ENCODE results near the gene NCOA5.

Gene NCOA5

GRCh38 chr20:46089417-46090388, at the start of gene NCOA5:
TSS of gene NCOA5 (minus strand) at chr20:46089962. CDS start at chr20:46079424, 10,538 bp downstream.
- TF ChIP-seq CTCF (IDR thresholded peaks at IDR 0.05) (peak; percentile 68), ZFX (IDR thresholded peaks at IDR 0.05; ENCODE audit: borderline replicate concordance) (no peak)
- peak within 1 kb of the TSS; percentile 90 for H3K27ac ChIP-seq

- no peak overlapping the region for H3K27ac ChIP-seq
These were observed 49.6 kb upstream of the NCOA5 start for GRCh38 chr20:46139266-46139889.

GRCh38 chr20:46137816-46138215, 48.1 kb upstream of the NCOA5 start:
- no peak for TF ChIP-seq ZFX (IDR thresholded peaks at IDR 0.05; ENCODE audit: borderline replicate concordance)
- no peak for TF ChIP-seq CTCF (IDR thresholded peaks at IDR 0.05)
- H3K27ac ChIP-seq, result no peak overlapping the region

More at GRCh38 chr20:46139266-46139889, 49.6 kb upstream of the NCOA5 start:
- TF ChIP-seq CTCF (IDR thresholded peaks at IDR 0.05) (no peak), ZFX (IDR thresholded peaks at IDR 0.05; ENCODE audit: borderline replicate concordance) (no peak)

GRCh38 chr20:46135856-46136633, 46.3 kb upstream of the NCOA5 start:
- TF ChIP-seq CTCF (IDR thresholded peaks at IDR 0.05), result no peak
- no peak for TF ChIP-seq ZFX (IDR thresholded peaks at IDR 0.05; ENCODE audit: borderline replicate concordance)
- no peak overlapping the region for H3K27ac ChIP-seq

- TF ChIP-seq ZFX (IDR thresholded peaks at IDR 0.05; ENCODE audit: borderline replicate concordance) (no peak), CTCF (IDR thresholded peaks at IDR 0.05) (no peak)
- no peak overlapping the region for H3K27ac ChIP-seq
These were observed 45.0 kb upstream of the NCOA5 start for GRCh38 chr20:46134716-46135115.

- H3K27ac ChIP-seq, result no peak overlapping the region
- no peak for TF ChIP-seq ZFX (IDR thresholded peaks at IDR 0.05; ENCODE audit: borderline replicate concordance)
- no peak for TF ChIP-seq CTCF (IDR thresholded peaks at IDR 0.05)
These were observed 44.3 kb upstream of the NCOA5 start for GRCh38 chr20:46133886-46134654.
